ENCODE data around the gene TRIO.

DNA sequence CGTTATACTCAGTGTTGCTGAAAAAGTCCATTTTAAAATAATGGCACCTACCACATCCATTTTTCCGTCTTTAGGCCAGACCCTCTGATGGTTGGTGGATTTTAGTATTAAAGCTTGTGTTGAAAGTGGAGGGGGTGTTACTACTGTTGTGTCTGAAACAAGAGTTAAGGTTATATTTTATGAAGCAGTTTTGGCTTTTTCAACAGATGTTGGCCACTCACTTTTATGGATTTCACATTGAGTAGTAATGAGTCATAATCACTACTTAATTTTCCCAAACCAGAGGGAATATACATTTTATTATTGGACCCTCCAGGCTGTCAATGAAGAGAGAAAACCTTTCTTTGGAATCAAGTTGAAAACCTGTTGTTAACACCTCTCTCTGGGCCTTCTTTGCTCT is 88.0 kb downstream of the TRIO start:
- TF ChIP-seq ZNF384 (IDR thresholded peaks at IDR 0.05): no peak
- no peak for TF ChIP-seq SUZ12 (IDR thresholded peaks at IDR 0.05)
- no peak for TF ChIP-seq SP1 (IDR thresholded peaks at IDR 0.05)
- no peak for TF ChIP-seq ELF4 (IDR thresholded peaks at IDR 0.05)
